ENCODE results near the gene MAPKAPK3. TPM values are rescaled to one million over a fixed set of nuclear protein-coding genes. Genes with fewer than 3 reads are reported as not detected.

MAPKAPK3 gene
- total and polyA plus RNA-seq, 2 of the 8 experiments (the other 6 are each of a cell fraction or from before 2014, with no cell fraction given) = 65.4 to 99.8 TPM

- TF ChIP-seq CHD7 (IDR thresholded peaks at IDR 0.05; ENCODE audit: insufficient replicate concordance, low read length) = no peak
- TF ChIP-seq EGR1 (IDR thresholded peaks at IDR 0.05; ENCODE audit: borderline replicate concordance, low read depth, low read length) = peak; percentile 74; the same call in 1 of the 2 replicates
- peak; percentile 24 for TF ChIP-seq ASH2L (IDR thresholded peaks at IDR 0.05; ENCODE audit: low read length)
- TF ChIP-seq RBBP5 (IDR thresholded peaks at IDR 0.05; ENCODE audit: borderline replicate concordance, low read depth, low read length) = no peak
- peak; percentile 70 to 76 for TF ChIP-seq RAD21 (IDR thresholded peaks at IDR 0.05 in 1 of 2, conservative IDR thresholded peaks at IDR 0.05 in 1 of 2; ENCODE audit: low read depth in 2 of 2, low read length in 2 of 2)
- TF ChIP-seq CREB1 (IDR thresholded peaks at IDR 0.05) = no peak
- no peak for TF ChIP-seq USF2 (IDR thresholded peaks at IDR 0.05; ENCODE audit: low read length)
These were observed 58.5 kb downstream of the MAPKAPK3 start (continued) for GRCh38 chr3:50675179-50676030.
